ENCODE measurements around the gene TMEM229B.

TMEM229B gene

DNA sequence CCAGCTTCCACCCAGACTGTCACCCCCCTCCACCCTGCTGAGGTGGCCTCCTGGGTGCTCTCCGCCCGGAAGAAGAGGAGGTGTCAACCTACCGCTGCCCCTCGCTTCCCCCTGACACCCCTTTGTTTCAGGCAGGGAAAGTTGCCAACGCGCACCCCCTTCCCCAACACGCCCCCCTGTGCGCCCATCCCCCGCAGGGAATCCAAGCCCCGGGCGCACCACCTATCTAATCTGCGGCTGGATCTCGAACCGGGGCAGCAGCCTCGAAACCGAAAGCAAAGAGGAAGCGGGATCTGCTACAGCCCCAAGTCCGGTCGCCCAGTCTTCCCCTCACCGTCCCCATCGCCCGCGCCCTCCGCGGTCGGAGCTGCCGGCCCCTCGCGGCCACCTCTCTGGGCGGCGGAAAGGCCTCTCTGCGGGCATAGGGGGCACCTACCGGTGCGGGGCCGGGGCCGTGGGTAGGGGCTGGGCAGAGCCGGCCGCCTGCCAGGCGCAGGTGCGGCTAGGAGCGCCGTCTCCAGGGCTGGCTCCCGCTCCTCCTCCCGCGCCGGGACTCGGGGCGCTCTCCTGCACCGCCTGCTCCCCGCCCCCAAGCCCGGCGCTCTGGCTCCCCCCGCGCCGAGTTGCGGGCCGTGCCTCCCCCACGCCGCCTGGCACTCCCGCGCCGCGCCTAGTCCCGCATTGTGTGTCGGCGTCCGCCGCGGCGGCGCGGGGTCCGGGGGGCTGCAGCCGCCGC, 26.3 kb upstream of the TMEM229B start:
- DNase-seq: peak in 2 of 4 experiments; percentile 16 to 39

DNA sequence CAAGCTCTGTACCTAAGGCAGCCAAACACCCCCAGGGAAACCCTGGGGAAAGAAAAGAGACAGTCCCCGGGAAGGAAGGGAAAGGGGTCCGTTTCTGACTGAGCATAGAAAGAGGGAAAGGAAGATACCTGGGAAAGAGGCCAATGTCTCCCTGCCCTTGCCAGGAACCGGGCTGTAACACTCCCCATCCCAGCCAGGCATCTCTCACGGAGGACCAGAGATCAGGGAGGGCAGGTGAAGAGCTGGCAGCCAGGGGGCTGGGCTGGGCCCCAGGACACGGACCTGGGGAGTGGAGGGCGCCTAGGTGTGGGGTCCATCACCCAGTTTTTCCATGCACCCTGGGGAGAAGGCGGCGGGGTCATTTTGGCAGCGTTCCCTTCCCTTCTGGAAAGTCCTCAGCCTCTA, 25.7 kb upstream of the TMEM229B start:
- DNase-seq: no peak

DNA sequence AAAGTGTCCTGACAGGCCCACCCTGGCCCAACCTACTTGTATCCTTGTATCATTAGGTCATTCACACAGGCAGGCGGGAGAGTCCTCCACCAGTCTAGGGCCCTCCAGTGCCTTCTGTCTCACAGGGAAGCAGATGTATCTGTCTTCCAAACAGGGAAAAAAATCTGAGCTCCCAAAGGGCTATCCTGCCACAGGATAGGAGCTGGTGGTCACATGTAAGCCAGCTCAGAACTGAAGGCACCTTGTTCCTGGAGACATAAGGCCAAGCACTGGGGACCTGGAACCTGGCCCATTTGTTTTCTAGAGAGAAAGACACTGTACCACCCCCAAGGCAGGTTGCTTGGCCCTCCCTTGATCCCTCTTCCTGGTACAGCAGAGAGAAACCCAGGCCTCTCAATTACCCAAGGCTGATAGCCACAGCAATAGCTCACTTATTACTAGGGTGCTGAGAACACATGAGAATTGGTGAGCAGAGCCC, 25.1 kb upstream of the TMEM229B start:
- no peak for DNase-seq

DNA sequence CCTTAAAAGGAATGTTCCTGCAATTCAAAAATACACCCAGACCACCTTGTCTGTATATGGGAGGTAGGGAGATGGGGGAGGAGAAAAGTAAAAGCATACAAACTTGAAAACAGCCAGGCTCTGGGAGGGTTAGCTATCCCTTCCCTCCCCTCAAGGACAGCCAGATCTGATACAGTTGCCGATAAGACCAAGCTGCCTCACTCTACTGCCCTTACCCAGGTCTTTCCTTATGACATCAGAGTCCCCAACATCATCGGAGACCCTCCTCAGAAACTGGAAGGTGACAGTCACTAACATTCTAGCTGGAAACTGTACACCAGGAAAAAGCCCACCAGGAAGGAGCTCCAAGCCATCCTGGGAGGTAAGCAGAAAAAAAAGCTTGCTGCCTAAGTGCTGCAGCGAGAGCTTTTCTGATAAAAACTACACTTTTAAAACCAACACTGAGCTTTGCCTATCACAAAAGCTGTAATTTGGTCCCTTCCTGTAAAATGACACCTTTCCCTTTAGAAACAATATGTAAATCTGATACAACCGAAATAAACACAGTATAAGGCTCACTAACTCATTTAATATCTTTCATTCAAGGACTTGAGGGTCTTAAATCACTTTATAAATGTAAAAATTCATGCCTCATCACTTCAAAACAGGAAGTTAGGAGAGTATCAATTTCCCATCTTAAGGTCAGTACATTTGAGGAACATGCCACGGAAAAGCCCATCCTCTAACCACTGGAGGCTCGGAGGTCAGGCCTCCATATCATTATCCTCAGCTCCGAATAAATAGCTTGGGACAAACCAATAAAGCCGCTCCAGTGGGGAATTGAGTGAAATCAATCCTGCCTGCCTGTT, 24.2 kb upstream of the TMEM229B start:
- no peak for DNase-seq

DNA sequence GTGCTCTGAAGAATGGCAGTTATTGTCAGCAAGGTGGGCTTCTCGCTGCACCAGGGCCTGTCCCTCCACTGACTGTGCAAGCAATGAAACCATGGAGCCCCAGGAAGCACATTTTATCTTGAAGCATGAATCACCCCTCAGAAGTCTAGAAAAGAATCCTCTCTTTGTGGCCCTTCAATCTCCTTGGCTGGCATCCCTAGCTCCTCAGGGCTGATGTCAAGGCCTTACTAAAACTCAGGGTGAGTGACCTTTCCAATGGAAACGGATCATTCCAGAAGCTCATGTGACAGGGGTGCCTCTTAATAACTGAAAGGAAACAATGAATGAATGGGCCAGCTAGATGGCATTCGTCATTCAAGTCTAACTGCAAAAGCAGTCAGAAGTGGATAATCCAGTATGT, 22.3 kb upstream of the TMEM229B start:
- no peak for DNase-seq

DNA sequence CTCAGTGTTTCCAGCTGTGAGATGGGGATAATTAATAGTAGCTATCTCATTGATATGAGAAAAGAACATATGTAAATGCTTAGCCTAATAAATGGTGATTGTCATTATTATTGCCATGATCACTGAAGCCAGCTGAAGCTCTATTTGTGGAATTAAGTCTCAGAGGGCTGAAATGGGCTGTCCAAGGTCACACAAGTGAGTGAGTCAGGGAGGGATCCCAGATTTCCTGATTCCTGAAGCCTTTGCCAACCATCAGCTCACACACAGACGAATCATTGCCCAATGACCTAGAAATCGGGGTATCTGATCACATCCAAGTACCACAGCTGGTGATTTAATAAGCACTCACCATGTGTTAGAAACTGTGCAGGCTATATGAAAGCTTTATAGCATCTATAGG, 21.6 kb upstream of the TMEM229B start:
- no peak for DNase-seq

DNA sequence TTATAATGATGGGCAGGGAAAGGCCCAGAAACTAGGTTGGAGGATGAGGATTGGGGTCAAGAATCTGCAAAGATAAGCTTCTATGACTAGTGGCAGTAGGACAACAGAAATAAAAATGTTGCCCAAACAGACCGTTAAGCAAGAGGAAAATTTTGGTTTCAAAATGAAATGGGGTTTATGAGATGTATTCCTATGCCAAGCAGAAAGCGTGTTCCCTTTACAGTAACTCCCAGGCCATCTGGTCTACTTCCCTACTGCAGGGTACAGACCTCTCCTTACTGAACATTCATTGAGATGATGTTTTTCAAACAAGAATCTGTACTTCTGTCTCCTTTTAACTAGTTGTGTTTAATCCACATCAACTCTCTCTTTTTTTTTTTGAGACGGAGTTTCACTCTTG, 20.4 kb upstream of the TMEM229B start:
- DNase-seq: no peak

DNA sequence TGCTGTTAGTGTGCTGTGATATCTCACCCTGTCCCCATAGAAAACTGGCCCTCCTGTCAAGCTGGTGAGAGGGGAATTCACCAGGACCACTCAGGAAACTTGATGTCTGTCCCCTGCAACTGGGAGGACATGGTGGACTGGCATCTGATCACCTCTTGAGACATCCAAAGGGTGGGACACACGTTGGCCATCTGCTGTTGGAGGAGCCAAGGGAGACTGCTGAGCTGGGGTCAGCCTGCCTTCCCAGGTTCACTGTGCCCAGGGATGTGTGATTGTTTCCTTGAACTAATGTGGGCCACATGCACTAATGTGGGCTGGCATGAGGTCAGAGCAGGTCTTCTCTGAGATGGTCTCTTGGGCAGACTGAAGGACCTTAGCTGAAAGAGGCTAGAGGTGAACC, 16.7 kb upstream of the TMEM229B start:
- DNase-seq: no peak

DNA sequence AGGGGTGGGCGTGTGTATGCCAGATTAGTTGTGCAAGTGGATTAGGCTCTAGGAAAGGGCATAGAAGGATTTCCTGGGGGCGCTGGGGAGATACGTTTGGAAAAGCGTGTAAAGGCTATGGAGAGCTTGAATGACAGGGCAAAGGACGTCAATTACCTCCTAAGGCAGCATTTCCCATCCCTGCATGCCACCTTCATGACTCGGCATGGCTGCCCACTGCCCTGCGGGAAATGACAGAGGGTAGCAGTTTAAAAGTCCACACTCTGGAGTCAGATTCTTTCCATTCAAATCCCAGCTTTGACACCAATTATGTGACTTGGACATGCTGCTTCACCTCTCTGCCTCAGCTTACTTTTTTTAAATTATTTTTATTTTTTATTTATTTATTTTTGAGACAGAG, 14.8 kb upstream of the TMEM229B start:
- no peak for DNase-seq

DNA sequence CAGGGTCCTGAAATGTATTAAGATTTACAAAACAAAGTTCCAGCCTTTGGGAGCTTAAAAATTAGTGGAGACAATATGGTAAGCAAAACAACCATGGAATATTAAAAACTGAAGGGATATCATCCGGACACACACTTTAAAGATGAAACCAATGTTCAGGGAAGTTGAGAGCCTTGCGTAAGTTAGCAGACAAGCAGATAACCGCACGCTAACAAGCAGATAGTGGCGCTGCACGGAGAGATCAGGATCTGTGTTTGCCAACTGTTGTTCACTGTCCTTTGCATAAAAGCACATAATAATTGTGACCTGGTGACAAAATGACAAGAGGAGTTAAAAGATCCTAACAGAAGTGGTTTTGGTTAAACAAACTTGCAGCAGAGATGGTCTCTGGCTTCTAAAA, 14.3 kb upstream of the TMEM229B start:
- no peak for DNase-seq

DNA sequence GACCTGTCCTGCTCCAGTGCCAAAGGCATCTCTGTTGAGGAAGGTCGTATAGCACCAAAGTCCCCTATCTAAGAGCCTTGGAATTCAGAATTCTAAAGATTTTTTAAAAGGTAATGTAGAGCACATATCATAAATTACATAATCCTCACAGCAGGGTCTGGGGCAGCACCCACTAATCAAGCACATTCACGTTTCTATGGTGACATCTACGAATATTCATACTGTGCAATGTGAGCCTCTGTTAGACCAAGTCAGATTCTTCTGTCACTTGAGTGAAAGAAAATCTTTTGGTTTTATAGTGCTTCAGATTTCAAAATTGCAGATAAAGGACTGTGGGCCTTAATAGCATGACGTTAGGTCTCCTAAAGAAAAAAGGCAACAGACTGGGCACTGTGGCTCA, 13.1 kb upstream of the TMEM229B start:
- no peak for DNase-seq

DNA sequence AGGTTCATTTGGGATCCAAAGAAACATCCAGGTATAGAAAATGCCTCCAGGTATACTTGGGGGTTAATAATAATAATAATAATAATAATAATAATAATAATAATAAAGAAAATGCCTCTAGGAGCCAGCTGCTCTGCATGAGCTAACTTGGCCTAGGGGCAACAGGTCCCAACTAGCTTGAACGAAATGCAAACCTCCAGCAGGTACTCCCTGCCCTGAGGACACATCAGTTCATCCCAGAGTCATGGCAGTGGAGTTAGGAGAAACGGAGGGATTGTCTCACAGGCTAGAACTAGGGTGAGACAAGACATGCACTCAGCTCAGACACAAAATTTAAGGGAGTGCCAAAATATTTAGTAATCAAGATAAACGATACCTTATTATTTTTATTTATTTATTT, 12.5 kb upstream of the TMEM229B start:
- no peak for DNase-seq

DNA sequence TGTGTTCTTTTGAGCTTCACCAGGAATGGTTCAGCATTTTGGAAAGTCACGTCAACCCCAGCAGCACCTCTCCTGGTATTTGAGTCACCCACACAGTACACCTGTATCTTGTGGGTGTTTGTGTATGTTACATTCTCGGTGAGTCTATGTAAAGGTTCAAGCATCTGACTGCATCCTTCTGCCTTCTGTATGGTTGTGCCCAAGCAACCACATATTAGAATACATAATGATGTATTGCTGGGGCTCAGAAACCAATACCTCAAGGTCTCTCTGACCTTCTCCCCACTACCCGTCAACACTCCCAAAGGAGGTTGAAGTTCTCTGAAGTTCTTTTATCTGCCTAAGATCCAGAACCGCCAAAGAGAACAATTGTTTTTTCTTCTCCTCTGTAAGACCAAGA, 9.2 kb upstream of the TMEM229B start:
- no peak for DNase-seq

DNA sequence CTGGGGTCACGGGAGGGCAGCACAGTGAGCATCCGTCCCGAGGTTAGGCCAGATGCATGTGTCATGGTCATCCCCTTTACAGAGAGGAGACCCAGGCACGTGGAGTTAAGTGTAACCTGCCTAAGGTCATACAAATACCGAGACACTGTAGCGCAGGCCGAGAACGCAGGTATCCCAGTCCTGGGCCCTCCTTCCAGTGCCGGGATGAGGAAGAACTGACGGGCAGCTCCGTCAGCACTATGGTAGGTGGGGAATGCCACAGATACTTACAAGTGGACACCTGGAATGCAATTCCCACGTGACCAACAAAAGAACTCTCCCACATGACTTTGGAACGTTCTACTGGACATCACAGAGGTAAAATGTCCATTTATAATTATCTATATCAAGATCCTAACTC, 8.7 kb upstream of the TMEM229B start:
- DNase-seq: no peak

DNA sequence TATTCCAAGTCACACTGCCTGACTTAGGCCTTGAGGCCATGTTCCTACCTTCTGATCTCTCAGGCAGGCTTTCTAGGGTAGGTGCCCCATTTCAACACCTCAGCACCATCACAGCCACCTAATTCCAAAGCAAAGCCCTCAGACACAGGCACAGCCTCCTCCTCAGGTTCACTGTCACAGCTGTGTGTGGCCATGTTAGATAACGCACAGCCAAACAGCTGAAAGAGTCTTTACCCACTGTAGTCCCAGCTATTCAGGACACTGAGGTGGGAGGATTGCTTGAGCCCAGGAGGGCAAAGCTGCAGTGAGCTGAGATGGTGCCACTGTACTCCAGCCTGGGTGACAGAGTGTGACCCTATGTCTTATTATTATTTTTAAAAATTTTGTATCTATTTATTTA, 7.3 kb upstream of the TMEM229B start:
- no peak for DNase-seq

DNA sequence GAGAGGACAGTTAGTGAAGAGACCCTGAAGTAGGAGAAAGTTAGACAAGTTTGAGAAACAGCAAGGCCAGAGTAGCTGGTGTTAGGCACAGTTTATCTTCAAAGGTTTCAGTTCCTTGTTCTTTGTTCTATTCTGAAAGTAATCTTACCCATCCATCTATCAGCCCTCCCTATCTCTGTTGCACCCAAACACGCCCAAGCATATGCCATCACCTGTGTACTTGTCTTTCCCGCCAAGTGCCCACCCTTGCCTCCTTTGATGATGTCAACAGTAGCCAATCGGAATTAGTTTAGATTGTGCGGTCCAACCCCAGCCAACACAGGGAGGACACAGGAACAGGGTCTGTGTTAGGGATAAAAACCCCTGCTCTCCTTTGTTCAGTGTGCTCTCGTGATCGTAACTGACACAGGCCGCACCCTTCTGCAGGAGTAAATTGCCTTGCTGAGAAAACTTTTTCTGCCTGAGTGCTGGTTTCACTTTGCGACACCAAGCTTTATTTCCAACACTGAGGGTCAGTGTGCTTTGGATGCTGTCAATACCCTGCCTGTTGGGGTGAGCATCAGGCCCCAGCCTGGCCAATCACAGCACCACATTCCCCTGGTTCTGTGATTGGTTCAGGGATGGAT, 4.7 kb upstream of the TMEM229B start:
- no peak for DNase-seq

DNA sequence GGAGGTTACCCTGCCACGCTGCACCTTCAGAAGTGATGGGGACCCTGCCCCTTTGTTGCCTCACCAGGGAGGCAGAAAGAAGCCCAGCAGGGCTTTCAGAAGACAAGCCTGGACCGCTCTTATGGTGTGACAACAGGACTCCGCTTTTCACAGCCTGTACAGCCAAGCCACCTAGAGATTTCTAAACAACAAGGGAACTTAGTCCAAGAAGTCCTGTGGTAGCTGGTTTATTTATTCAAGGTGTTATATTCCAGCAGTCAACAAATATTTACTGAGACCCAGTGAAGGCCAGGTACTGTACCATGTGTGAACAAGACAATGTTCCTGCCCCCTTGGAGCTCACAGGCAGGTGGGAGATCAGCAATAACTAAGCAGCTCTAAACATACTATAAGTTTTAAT, 4.0 kb upstream of the TMEM229B start:
- DNase-seq: no peak

DNA sequence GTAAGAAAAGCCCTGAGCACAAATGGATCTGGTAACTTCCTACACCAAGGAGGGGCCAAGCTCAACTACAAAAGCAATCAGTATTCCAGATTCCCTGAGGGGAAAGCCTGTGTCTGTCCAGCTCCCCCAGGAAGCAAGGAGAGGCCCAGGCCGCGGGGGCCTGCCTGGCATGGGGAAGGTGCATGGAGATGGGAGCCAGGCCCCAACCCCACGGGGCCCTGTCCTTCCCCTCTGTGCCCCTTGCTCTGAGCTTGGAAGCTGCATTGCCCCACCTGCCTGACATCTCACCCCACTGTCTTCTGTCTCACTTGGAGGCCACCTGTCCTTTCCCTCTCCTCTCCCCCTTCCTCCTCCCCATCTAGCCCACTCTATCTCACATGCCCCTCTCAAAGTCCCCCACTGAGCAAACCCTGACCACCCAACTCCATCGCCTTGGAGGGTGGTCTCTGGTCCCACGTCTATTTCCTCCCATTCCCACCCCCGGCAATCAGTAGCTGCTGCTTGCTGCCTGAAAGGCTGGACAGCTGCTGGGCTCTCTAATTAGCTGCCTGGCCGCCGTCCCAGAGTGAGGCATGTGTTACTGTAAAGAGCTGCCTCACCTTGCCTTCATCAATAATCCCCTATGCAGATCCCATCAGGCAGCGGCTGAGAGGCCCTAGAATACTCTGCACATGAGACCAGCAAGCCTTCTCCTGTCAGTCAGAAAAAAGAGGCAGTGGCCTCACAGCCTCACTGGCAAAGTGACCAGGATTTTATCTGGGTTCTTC, 3.4 kb upstream of the TMEM229B start:
- no peak for DNase-seq

DNA sequence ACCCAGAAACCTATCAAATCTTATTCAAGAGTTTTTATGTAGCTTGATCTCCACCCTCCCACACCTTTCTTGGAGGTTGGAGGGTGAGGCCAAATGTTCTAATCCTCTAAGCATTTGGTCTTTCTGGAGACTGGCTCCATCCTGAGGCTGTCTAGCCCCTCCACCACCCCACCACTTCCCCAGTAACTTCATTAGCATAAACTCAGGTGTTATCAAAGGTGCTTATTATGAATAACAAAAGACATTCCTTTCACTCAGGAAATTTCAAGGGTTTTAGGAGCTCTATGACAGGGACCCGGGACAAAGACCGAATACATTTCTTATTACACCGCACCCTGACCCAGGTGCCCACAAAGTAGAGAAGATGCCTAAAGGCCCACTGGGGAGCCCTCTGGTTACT, 2.8 kb upstream of the TMEM229B start:
- DNase-seq: no peak

DNA sequence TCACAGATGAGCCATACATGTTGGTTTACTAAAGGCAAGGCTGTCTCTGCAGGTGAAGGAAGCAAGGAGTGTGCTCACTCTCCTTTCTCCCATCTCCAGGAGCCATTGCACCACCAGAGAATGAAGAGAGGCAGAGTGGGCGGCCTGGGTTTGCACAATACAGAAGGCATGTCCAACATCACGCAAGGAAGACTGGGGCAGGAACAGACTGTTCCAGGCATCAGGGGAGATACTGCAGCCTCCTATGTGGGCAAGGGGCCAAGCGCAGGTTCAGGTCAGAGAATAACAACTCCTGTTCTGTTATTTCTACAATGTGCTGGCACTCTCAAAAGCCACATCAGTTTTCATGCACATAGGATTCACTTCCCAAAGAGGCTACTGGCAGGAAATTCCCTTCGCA, 1.7 kb upstream of the TMEM229B start:
- no peak for DNase-seq

DNA sequence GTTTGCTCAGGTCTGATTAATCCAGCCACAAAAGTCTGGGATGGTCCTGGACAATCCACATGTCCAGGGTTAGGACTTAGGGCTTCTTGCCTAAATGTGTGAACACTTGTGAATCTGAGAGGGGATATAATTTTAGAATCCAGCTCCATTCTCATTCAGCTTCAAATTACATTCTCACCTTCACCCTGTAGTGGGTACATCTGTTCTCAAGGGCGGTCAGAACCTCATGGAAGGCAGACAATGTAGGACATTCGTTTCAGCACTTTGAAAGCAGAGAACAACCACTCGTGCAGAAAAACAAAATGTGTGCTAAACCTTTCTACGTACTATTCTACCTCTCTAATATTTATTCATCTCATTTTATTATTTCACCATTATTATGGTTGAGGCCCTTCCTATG, 1.2 kb downstream of the TMEM229B start:
- DNase-seq: no peak

DNA sequence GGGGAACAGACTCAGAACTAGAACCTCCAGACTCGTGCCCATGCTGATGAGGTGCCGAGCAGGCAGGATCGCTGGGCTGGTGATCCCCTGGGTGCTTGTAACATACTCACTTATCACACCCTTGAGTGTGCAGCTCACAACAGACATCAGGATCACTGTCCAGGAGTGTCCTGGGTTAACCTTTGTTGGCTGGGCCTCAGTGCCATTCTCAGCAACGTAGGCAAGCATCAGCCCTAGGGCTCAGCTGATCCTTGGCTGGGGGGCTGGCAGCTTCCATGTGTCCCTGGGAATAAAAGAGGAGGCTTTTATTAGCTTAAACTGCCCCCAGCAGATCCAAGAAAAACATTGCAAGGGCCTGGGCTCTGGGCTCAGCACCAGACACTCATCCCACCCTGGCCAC, 1.6 kb downstream of the TMEM229B start:
- DNase-seq: no peak

DNA sequence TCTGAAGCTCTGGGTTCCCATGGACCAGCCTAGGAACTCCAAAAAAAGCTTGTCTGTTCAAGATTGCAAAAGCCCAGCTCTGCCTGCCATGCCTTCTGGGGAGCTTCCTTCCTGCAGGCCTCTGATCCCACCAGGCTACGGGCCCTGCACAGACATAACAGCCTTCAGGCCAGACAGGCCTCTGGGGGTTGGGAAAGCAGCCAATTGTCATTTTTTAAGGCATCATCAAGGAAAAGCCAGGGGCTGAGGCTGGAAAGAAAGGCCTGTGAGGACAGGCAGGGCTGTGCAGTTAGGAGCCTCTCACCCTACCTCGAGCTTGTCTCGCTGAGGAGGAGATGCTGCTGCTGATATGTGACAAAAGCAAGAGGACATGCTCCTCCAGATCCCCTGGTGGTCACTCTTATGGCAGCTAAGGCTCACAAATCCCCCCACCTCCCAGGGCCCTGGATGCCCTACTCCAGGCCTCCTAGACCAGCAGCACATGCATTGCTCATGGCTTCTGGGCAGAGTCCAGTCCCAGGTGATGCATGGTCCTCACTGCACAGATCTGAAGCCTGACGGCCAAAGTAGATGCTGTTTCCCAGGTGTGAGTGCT, 2.9 kb downstream of the TMEM229B start:
- DNase-seq: no peak
